GM10266 (cell line): Measurements from ENCODE around the gene PZP.

Experiments used
- DNase-seq: peaks from one replicate; pipeline ENCODE4 v3.0.0; 2012; ENCODE audit errors: extremely low spot score
- TF ChIP-seq, protein P1 (sequence below): IDR thresholded peaks from 2 replicates; pipeline ENCODE4 v1.5.1; 2012; ENCODE audit warnings: mild to moderate bottlenecking, low read depth; ENCODE audit not compliant: control insufficient read depth, insufficient read depth; ENCODE audit errors: missing control alignments

The PZP gene

DNA sequence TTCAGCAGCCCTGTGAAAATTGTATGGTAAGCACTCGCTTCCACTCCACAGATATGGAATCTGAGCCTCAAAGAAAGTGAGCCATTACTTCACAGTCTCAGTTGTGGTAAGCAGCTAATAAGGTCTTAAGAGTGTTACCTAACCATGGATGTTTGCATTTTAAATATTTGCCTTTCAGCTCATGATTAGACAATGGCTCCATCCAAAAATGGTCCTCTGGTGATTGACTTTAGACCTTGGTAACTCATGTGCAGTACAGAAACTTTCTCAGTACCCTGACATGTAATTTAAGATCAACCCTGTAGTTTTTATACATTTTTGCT lies 94.2 kb downstream of the PZP start:
- no peak for DNase-seq
- TF ChIP-seq, protein P1, sequence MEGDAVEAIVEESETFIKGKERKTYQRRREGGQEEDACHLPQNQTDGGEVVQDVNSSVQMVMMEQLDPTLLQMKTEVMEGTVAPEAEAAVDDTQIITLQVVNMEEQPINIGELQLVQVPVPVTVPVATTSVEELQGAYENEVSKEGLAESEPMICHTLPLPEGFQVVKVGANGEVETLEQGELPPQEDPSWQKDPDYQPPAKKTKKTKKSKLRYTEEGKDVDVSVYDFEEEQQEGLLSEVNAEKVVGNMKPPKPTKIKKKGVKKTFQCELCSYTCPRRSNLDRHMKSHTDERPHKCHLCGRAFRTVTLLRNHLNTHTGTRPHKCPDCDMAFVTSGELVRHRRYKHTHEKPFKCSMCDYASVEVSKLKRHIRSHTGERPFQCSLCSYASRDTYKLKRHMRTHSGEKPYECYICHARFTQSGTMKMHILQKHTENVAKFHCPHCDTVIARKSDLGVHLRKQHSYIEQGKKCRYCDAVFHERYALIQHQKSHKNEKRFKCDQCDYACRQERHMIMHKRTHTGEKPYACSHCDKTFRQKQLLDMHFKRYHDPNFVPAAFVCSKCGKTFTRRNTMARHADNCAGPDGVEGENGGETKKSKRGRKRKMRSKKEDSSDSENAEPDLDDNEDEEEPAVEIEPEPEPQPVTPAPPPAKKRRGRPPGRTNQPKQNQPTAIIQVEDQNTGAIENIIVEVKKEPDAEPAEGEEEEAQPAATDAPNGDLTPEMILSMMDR, result no peak

GRCh38 chr12:9113296-9113986 lies 94.8 kb downstream of the PZP start:
- TF ChIP-seq, protein P1, result no peak
- DNase-seq, result no peak

- TF ChIP-seq, protein P1, result no peak
- no peak for DNase-seq
Measured at GRCh38 chr12:9112076-9112853, 95.9 kb downstream of the PZP start.

- DNase-seq, result no peak
- TF ChIP-seq, protein P1, result no peak
Measured at GRCh38 chr12:9111525-9111924, 96.7 kb downstream of the PZP start.

GRCh38 chr12:9109737-9110491 lies 98.3 kb downstream of the PZP start:
- TF ChIP-seq, protein P1, result no peak
- DNase-seq, result no peak

GRCh38 chr12:9109213-9109522 lies 99.0 kb downstream of the PZP start:
- no peak for DNase-seq
- TF ChIP-seq, protein P1, result no peak
